Camera-type eye (tissue), 1 donor: ENCODE measurements around the gene CDCA7L. TPM values are rescaled to one million over a fixed set of nuclear protein-coding genes. Genes with fewer than 3 reads are reported as not detected.

Experiments used
- total RNA-seq: library from RNA; depleted of rRNA; stranded (reverse); fragments of >200 nt; gene quantifications from one replicate; pipeline ENCODE4 v1.2.3, GENCODE V29; 2014

The CDCA7L gene, protein sequence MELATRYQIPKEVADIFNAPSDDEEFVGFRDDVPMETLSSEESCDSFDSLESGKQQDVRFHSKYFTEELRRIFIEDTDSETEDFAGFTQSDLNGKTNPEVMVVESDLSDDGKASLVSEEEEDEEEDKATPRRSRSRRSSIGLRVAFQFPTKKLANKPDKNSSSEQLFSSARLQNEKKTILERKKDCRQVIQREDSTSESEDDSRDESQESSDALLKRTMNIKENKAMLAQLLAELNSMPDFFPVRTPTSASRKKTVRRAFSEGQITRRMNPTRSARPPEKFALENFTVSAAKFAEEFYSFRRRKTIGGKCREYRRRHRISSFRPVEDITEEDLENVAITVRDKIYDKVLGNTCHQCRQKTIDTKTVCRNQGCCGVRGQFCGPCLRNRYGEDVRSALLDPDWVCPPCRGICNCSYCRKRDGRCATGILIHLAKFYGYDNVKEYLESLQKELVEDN
- 61.2 TPM for total RNA-seq

GRCh38 chr7:21945454-21946221, at the start of gene CDCA7L:
CDCA7L (minus strand) TSS chr7:21945899; CDS start chr7:21945804, 95 bp downstream.

